SK-N-MC (cell line): Measurements from ENCODE around the gene RIPPLY3.
"Not testable (repeated sequence)": the region's sequence is repeated elsewhere in the genome, so short reads cannot be mapped to it uniquely, and the experiment has no call there.

Experiments used
- DNase-seq: peaks from one replicate; pipeline ENCODE4 v3.0.0-alpha.2; 2011; ENCODE audit warnings: low read depth, low spot score
- H3K27ac ChIP-seq: fragments of 200-600 bp; sonication (generic); 2 replicates; pipeline ENCODE4 v1.5.1; 2016; ENCODE audit warnings: mixed run types
- H3K36me3 ChIP-seq: fragments of 200-600 bp; sonication (generic); 2 replicates; pipeline ENCODE4 v1.6.1; 2017; ENCODE audit warnings: antibody characterized with exemption, low read length, mixed read lengths; ENCODE audit not compliant: insufficient read depth
- H3K4me3 ChIP-seq: fragments of 200-600 bp; sonication (generic); 2 replicates; pipeline ENCODE4 v1.5.1; 2016
- H3K9ac ChIP-seq: fragments of 200-600 bp; sonication (generic); 2 replicates; pipeline ENCODE4 v1.8.0; 2017; ENCODE audit warnings: mixed run types, mixed read lengths; ENCODE audit not compliant: insufficient read length
- H3K9me3 ChIP-seq: fragments of 200-600 bp; sonication (generic); 2 replicates; pipeline ENCODE4 v1.6.1; 2017; ENCODE audit warnings: low read depth, mild to moderate bottlenecking, antibody characterized with exemption, low read length, moderate library complexity, mixed read lengths
- EZH2 ChIP-seq: fragments of 200-600 bp; sonication (generic); IDR thresholded peaks from one replicate; pipeline ENCODE4 v1.6.1; 2017; ENCODE audit warnings: antibody characterized with exemption
- FOXP2 ChIP-seq: optimal IDR thresholded peaks from 2 replicates; pipeline ENCODE3; 2011; ENCODE audit warnings: mild to moderate bottlenecking, moderate library complexity; ENCODE audit not compliant: insufficient read depth; ENCODE audit errors: extremely low read length, control extremely low read depth
- POLR2AphosphoS5 ChIP-seq: IDR thresholded peaks from 2 replicates; pipeline ENCODE4 v1.6.1; 2012; ENCODE audit warnings: mild to moderate bottlenecking, low read depth, low read length, borderline replicate concordance

RIPPLY3 gene

GRCh38 chr21:36989699-36990507, 16.6 kb upstream of the RIPPLY3 start:
- H3K4me3 ChIP-seq = peak overlapping the region; percentile 76
- no peaks in the 10 kb centered on the region for H3K9me3 ChIP-seq
- peak overlapping the region; percentile 38 for H3K9ac ChIP-seq
- no peak overlapping the region for H3K27ac ChIP-seq
- no peaks in the 10 kb centered on the region for H3K36me3 ChIP-seq
- TF ChIP-seq EZH2 (no peak), POLR2AphosphoS5 (no peak; the same call in 1 of the 2 replicates), FOXP2 (no peak)
- DNase-seq = no peak

- Histone ChIP-seq H3K4me3 (no peak overlapping the region; the same call in 1 of the 2 replicates), H3K9ac (no peak overlapping the region), H3K9me3 (no peaks in the 10 kb centered on the region), H3K27ac (no peak overlapping the region), H3K36me3 (no peaks in the 10 kb centered on the region)
- TF ChIP-seq EZH2 = no peak
- TF ChIP-seq FOXP2 = no peak
- no peak for DNase-seq
Observed at GRCh38 chr21:36990508-36991205, 15.8 kb upstream of the RIPPLY3 start.

- no peaks in the 10 kb centered on the region for H3K9me3 ChIP-seq
- H3K4me3 ChIP-seq = no peak overlapping the region
- H3K9ac ChIP-seq = no peak overlapping the region
- DNase-seq = no peak
- no peak for TF ChIP-seq EZH2
- no peak for TF ChIP-seq POLR2AphosphoS5
- TF ChIP-seq FOXP2 = no peak
- no peaks in the 10 kb centered on the region for H3K36me3 ChIP-seq
- no peak overlapping the region for H3K27ac ChIP-seq
Observed at GRCh38 chr21:36992671-36993070, 13.8 kb upstream of the RIPPLY3 start.

GRCh38 chr21:36994501-36995158, 11.9 kb upstream of the RIPPLY3 start:
- TF ChIP-seq FOXP2 (no peak), POLR2AphosphoS5 (no peak)
- Histone ChIP-seq H3K27ac (no peak overlapping the region), H3K36me3 (no peaks in the 10 kb centered on the region), H3K9ac (no peak overlapping the region), H3K9me3 (no peaks in the 10 kb centered on the region), H3K4me3 (no peak overlapping the region)
- no peak for DNase-seq

GRCh38 chr21:36995285-36995684, 11.2 kb upstream of the RIPPLY3 start:
- not testable (repeated sequence) for H3K9ac ChIP-seq

GRCh38 chr21:36999131-36999898, 7.2 kb upstream of the RIPPLY3 start:
- H3K27ac ChIP-seq = no peak overlapping the region
- no peak overlapping the region for H3K9ac ChIP-seq
- no peak for DNase-seq
- TF ChIP-seq EZH2 (no peak), FOXP2 (no peak), POLR2AphosphoS5 (no peak)
- no peaks in the 10 kb centered on the region for H3K36me3 ChIP-seq
- no peak overlapping the region for H3K4me3 ChIP-seq
- H3K9me3 ChIP-seq = no peaks in the 10 kb centered on the region

More at GRCh38 chr21:36995285-36995684, 11.2 kb upstream of the RIPPLY3 start:
- DNase-seq, H3K4me3 ChIP-seq, H3K36me3 ChIP-seq, H3K27ac ChIP-seq, H3K9me3 ChIP-seq: not testable (repeated sequence)

- Histone ChIP-seq H3K9ac (no peak overlapping the region), H3K9me3 (no peaks in the 10 kb centered on the region), H3K4me3 (no peak overlapping the region), H3K27ac (no peak overlapping the region), H3K36me3 (no peaks in the 10 kb centered on the region)
- no peak for TF ChIP-seq FOXP2
- TF ChIP-seq EZH2 = no peak
- TF ChIP-seq POLR2AphosphoS5 = no peak
- DNase-seq = no peak
Observed at GRCh38 chr21:37000381-37000780, 6.1 kb upstream of the RIPPLY3 start.

GRCh38 chr21:37001441-37001840, 5.1 kb upstream of the RIPPLY3 start:
- TF ChIP-seq FOXP2 (no peak), EZH2 (no peak), POLR2AphosphoS5 (no peak; the same call in 1 of the 2 replicates)
- DNase-seq = peak; percentile 89

GRCh38 chr21:37002851-37003250, 3.7 kb upstream of the RIPPLY3 start:
- H3K9me3 ChIP-seq, H3K9ac ChIP-seq, DNase-seq, H3K4me3 ChIP-seq, H3K36me3 ChIP-seq, H3K27ac ChIP-seq: not testable (repeated sequence)

More at GRCh38 chr21:37001441-37001840, 5.1 kb upstream of the RIPPLY3 start:
- peak overlapping the region; percentile 35 for H3K4me3 ChIP-seq
- peak overlapping the region; percentile 27 for H3K9ac ChIP-seq
- H3K36me3 ChIP-seq = no peaks in the 10 kb centered on the region
- peak overlapping the region; percentile 84; the same call in 1 of the 2 replicates for H3K27ac ChIP-seq
- H3K9me3 ChIP-seq = no peaks in the 10 kb centered on the region

GRCh38 chr21:37003917-37004316, 2.6 kb upstream of the RIPPLY3 start:
- H3K36me3 ChIP-seq, H3K4me3 ChIP-seq, H3K9ac ChIP-seq, DNase-seq, H3K27ac ChIP-seq, H3K9me3 ChIP-seq: not testable (repeated sequence)
